WTC11 (cell line): Measurements from ENCODE around the gene FDPS. TPM values are rescaled to one million over a fixed set of nuclear protein-coding genes. Genes with fewer than 3 reads are reported as not detected.

Experiments used
- ATAC-seq: fragments of 200-7000 bp; cut with Tn5 transposase; 2 replicates; pipeline ENCODE4 v1.10.0; 2021; ENCODE audit warnings: mild to moderate bottlenecking, moderate library complexity
- CTCF ChIA-PET: fragments of 300-600 bp; sonication (Branson Sonifier 250); formaldehyde crosslinking; loops from one replicate; lab custom pipeline; 2021; ENCODE audit warnings: antibody characterized with exemption; lab: Charles Lee
- POLR2A ChIA-PET: fragments of 350-600 bp; sonication (Branson Sonifier 250); formaldehyde crosslinking; loops from one replicate; lab custom pipeline; 2021; ENCODE audit warnings: antibody characterized with exemption; lab: Charles Lee
- DNase-seq: peaks from one replicate; pipeline ENCODE4 v3.0.0; 2021; ENCODE audit warnings: low spot score
- H3K27ac Mint-ChIP-seq: 2 replicates; pipeline ENCODE4 v1.8.0; 2021; ENCODE audit warnings: mixed read lengths
- H3K27me3 Mint-ChIP-seq: 2 replicates; pipeline ENCODE4 v1.8.0; 2021; ENCODE audit warnings: low read depth, mild to moderate bottlenecking, moderate library complexity, mixed read lengths
- H3K36me3 Mint-ChIP-seq: 2 replicates; pipeline ENCODE4 v1.8.0; 2021; ENCODE audit warnings: mixed read lengths
- H3K4me1 Mint-ChIP-seq: 2 replicates; pipeline ENCODE4 v1.8.0; 2022; ENCODE audit warnings: mixed read lengths
- H3K4me3 Mint-ChIP-seq: 2 replicates; pipeline ENCODE4 v1.8.0; 2021; ENCODE audit warnings: mild to moderate bottlenecking, moderate library complexity, mixed read lengths
- H3K9me3 Mint-ChIP-seq: 2 replicates; pipeline ENCODE4 v1.8.0; 2021; ENCODE audit warnings: mixed read lengths
- ATF2 ChIP-seq: sonication (generic); formaldehyde crosslinking; IDR thresholded peaks from 2 replicates; pipeline ENCODE4 v1.8.1; 2022; ENCODE audit warnings: low read depth, missing genetic modification reagents, borderline replicate concordance
- CDX4 ChIP-seq: fragments of 250-450 bp; sonication (Bioruptor Pico); IDR thresholded peaks from 2 replicates; pipeline ENCODE4 v1.9.0; 2021; ENCODE audit warnings: moderate library complexity, mild to moderate bottlenecking, inconsistent platforms, borderline replicate concordance
- CREB1 ChIP-seq: sonication (generic); formaldehyde crosslinking; IDR thresholded peaks from 2 replicates; pipeline ENCODE4 v1.8.0; 2023; ENCODE audit warnings: mild to moderate bottlenecking, missing genetic modification reagents
- E2F4 ChIP-seq: sonication (generic); formaldehyde crosslinking; IDR thresholded peaks from 2 replicates; pipeline ENCODE4 v1.8.1; 2022; ENCODE audit warnings: low read depth, mild to moderate bottlenecking, moderate library complexity, missing genetic modification reagents, borderline replicate concordance
- ELF4 ChIP-seq: sonication (generic); formaldehyde crosslinking; IDR thresholded peaks from 2 replicates; pipeline ENCODE4 v1.8.1; 2022; ENCODE audit warnings: low read depth, mild to moderate bottlenecking, moderate library complexity, missing genetic modification reagents
- MXD4 ChIP-seq: fragments of 250-450 bp; sonication (Bioruptor Pico); IDR thresholded peaks from 2 replicates; pipeline ENCODE4 v1.8.0; 2021; ENCODE audit warnings: mild to moderate bottlenecking, moderate library complexity, borderline replicate concordance
- NR3C1 ChIP-seq: sonication (generic); formaldehyde crosslinking; conservative IDR thresholded peaks from 2 replicates; pipeline ENCODE4 v1.8.1; 2023; ENCODE audit warnings: low read depth, mild to moderate bottlenecking, missing genetic modification reagents
- PRRX2 ChIP-seq: fragments of 250-450 bp; sonication (Bioruptor Pico); IDR thresholded peaks from 2 replicates; pipeline ENCODE4 v1.8.0; 2021; ENCODE audit warnings: mild to moderate bottlenecking
- RELA ChIP-seq: sonication (generic); formaldehyde crosslinking; IDR thresholded peaks from 2 replicates; pipeline ENCODE4 v1.8.1; 2022; ENCODE audit warnings: missing genetic modification reagents, mild to moderate bottlenecking, borderline replicate concordance
- SOX15 ChIP-seq: fragments of 250-450 bp; sonication (Bioruptor Pico); IDR thresholded peaks from 2 replicates; pipeline ENCODE4 v1.9.0; 2021; ENCODE audit warnings: mild to moderate bottlenecking
- TP53 ChIP-seq: sonication (generic); formaldehyde crosslinking; IDR thresholded peaks from 2 replicates; pipeline ENCODE4 v1.8.1; 2023; ENCODE audit warnings: mild to moderate bottlenecking, missing genetic modification reagents
- ZNF138 ChIP-seq: sonication (generic); formaldehyde crosslinking; conservative IDR thresholded peaks from 2 replicates; pipeline ENCODE4 v1.8.1; 2022; ENCODE audit warnings: mild to moderate bottlenecking, moderate library complexity, missing genetic modification reagents
- ZNF263 ChIP-seq: sonication (generic); formaldehyde crosslinking; IDR thresholded peaks from 2 replicates; pipeline ENCODE4 v1.8.1; 2022; ENCODE audit warnings: low read depth, mild to moderate bottlenecking, moderate library complexity, missing genetic modification reagents
- ZNF317 ChIP-seq: sonication (generic); formaldehyde crosslinking; IDR thresholded peaks from 2 replicates; pipeline ENCODE4 v1.8.1; 2023; ENCODE audit warnings: low read depth, mild to moderate bottlenecking, moderate library complexity, missing genetic modification reagents, borderline replicate concordance
- ZNF425 ChIP-seq: fragments of 250-450 bp; sonication (Bioruptor Pico); conservative IDR thresholded peaks from 2 replicates; pipeline ENCODE4 v1.9.0; 2021; ENCODE audit warnings: mild to moderate bottlenecking
- ZNF512 ChIP-seq: sonication (generic); formaldehyde crosslinking; IDR thresholded peaks from 2 replicates; pipeline ENCODE4 v1.8.1; 2022; ENCODE audit warnings: missing genetic modification reagents, borderline replicate concordance
- ZNF671 ChIP-seq: fragments of 250-450 bp; sonication (Bioruptor Pico); IDR thresholded peaks from 2 replicates; pipeline ENCODE4 v1.8.0; 2021; ENCODE audit warnings: mild to moderate bottlenecking
- ZSCAN18 ChIP-seq: fragments of 250-450 bp; sonication (Bioruptor Pico); IDR thresholded peaks from 2 replicates; pipeline ENCODE4 v2.1.2; 2022; ENCODE audit warnings: mild to moderate bottlenecking, moderate library complexity
- total RNA-seq: library from RNA; stranded (reverse); gene quantifications from 3 replicates; pipeline ENCODE4 v1.2.3, GENCODE V29; 2021
- TF ChIP-seq, protein P1 (sequence below): sonication (generic); formaldehyde crosslinking; IDR thresholded peaks from 2 replicates; pipeline ENCODE4 v1.8.0; 2022; ENCODE audit warnings: missing genetic modification reagents
- TF ChIP-seq, protein P2 (sequence below): sonication (generic); formaldehyde crosslinking; IDR thresholded peaks from 2 replicates; pipeline ENCODE4 v1.8.1; 2023; ENCODE audit warnings: mild to moderate bottlenecking, missing genetic modification reagents, borderline replicate concordance

FDPS gene
- total RNA-seq, 1 experiment from 2014 or later: 354 TPM

DNA sequence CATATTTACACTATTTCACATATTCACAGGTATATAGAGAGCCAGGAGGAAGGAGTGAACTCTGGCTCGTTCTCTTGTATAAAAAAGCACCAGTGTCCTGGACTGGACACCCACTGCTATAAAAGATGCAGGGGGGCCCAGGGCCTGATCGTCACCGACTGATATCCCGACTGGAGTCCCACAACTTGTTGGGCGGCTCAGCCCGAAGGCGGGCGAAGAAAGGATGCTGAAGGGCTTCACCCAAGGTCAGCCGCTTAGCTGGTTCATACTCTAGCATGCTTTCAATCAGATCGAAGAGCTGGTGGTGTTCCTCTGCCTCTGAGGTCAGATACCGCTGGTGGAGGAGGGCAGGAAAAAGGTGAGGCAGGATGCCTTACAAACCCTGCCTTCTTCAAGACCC is 45.6 kb upstream of the FDPS start (continued):
- no peak for TF ChIP-seq ZNF425
- no peak for TF ChIP-seq ATF2 (CRISPR knock-in tag)
- no peak for TF ChIP-seq ZNF512 (CRISPR knock-in tag)
- no peak for TF ChIP-seq SOX15 (CRISPR knock-in tag)
- no peak for TF ChIP-seq ELF4 (CRISPR knock-in tag)
- TF ChIP-seq, protein P1, sequence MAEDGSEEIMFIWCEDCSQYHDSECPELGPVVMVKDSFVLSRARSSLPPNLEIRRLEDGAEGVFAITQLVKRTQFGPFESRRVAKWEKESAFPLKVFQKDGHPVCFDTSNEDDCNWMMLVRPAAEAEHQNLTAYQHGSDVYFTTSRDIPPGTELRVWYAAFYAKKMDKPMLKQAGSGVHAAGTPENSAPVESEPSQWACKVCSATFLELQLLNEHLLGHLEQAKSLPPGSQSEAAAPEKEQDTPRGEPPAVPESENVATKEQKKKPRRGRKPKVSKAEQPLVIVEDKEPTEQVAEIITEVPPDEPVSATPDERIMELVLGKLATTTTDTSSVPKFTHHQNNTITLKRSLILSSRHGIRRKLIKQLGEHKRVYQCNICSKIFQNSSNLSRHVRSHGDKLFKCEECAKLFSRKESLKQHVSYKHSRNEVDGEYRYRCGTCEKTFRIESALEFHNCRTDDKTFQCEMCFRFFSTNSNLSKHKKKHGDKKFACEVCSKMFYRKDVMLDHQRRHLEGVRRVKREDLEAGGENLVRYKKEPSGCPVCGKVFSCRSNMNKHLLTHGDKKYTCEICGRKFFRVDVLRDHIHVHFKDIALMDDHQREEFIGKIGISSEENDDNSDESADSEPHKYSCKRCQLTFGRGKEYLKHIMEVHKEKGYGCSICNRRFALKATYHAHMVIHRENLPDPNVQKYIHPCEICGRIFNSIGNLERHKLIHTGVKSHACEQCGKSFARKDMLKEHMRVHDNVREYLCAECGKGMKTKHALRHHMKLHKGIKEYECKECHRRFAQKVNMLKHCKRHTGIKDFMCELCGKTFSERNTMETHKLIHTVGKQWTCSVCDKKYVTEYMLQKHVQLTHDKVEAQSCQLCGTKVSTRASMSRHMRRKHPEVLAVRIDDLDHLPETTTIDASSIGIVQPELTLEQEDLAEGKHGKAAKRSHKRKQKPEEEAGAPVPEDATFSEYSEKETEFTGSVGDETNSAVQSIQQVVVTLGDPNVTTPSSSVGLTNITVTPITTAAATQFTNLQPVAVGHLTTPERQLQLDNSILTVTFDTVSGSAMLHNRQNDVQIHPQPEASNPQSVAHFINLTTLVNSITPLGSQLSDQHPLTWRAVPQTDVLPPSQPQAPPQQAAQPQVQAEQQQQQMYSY (CRISPR knock-in tag): no peak
- no peak for TF ChIP-seq CDX4 (CRISPR knock-in tag)

DNA sequence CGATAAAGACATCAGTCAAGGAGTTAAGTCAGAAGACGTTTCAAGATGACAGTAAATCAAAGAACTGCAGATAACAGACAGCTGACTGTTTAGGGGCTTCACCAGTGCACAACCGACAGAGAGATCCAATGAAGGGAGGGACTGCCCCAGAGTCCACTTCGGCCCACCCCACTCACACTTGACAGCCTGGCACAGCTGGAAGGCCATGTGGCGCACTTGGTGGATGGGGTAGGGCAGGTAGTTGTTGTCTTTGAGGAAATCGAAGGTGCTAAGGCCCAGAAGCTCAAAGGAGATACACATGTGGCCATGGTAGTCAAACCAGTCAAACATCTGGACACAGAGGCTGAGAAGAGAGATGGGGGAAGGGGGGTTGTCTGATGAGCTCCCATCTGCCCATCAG is 42.1 kb upstream of the FDPS start:
- no peak overlapping the region for H3K4me3 Mint-ChIP-seq
- no peaks in the 10 kb centered on the region for H3K9me3 Mint-ChIP-seq
- DNase-seq: no peak
- ChIA-PET POLR2A (interaction anchor here (1.4 kb wide), 1 partner anchor 11 kb away, joined by 3 read pairs; the partner anchor contains the start of gene ENTREP3), CTCF (interaction anchor here (0.8 to 3.7 kb wide), 4 partner anchors 10 to 46 kb away, joined by 3 to 16 read pairs (median 6); partner anchors contain the start of gene HCN3)
- no peak for TF ChIP-seq MXD4 (CRISPR knock-in tag)
- no peak for TF ChIP-seq ZNF671
- TF ChIP-seq, protein P2, sequence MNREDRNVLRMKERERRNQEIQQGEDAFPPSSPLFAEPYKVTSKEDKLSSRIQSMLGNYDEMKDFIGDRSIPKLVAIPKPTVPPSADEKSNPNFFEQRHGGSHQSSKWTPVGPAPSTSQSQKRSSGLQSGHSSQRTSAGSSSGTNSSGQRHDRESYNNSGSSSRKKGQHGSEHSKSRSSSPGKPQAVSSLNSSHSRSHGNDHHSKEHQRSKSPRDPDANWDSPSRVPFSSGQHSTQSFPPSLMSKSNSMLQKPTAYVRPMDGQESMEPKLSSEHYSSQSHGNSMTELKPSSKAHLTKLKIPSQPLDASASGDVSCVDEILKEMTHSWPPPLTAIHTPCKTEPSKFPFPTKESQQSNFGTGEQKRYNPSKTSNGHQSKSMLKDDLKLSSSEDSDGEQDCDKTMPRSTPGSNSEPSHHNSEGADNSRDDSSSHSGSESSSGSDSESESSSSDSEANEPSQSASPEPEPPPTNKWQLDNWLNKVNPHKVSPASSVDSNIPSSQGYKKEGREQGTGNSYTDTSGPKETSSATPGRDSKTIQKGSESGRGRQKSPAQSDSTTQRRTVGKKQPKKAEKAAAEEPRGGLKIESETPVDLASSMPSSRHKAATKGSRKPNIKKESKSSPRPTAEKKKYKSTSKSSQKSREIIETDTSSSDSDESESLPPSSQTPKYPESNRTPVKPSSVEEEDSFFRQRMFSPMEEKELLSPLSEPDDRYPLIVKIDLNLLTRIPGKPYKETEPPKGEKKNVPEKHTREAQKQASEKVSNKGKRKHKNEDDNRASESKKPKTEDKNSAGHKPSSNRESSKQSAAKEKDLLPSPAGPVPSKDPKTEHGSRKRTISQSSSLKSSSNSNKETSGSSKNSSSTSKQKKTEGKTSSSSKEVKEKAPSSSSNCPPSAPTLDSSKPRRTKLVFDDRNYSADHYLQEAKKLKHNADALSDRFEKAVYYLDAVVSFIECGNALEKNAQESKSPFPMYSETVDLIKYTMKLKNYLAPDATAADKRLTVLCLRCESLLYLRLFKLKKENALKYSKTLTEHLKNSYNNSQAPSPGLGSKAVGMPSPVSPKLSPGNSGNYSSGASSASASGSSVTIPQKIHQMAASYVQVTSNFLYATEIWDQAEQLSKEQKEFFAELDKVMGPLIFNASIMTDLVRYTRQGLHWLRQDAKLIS (CRISPR knock-in tag): no peak
- no peak for TF ChIP-seq ZNF138 (CRISPR knock-in tag)
- TF ChIP-seq ZSCAN18 (CRISPR knock-in tag): no peak
- no peak for TF ChIP-seq PRRX2 (CRISPR knock-in tag)
- no peak for TF ChIP-seq ZNF263 (CRISPR knock-in tag)
- TF ChIP-seq ZNF317 (CRISPR knock-in tag): no peak
- TF ChIP-seq NR3C1 (CRISPR knock-in tag): no peak
- no peak for TF ChIP-seq RELA (CRISPR knock-in tag)
- no peak for TF ChIP-seq TP53 (CRISPR knock-in tag)
- no peak for TF ChIP-seq CREB1 (CRISPR knock-in tag)
- TF ChIP-seq E2F4 (CRISPR knock-in tag): no peak
- H3K27me3 Mint-ChIP-seq: no peaks in the 10 kb centered on the region
- ATAC-seq: no peak
- H3K4me1 Mint-ChIP-seq: peaks cover 11% of the 10 kb centered on the region
- H3K36me3 Mint-ChIP-seq: peaks cover 84% of the 10 kb centered on the region
- no peak overlapping the region for H3K27ac Mint-ChIP-seq
